Right lung (tissue), 5 donors: ENCODE results near the gene PLA2G4B. TPM values are rescaled to one million over a fixed set of nuclear protein-coding genes. Genes with fewer than 3 reads are reported as not detected.

Experiments used
- DNase-seq, 2 donors: peaks; one replicate each; pipeline ENCODE4 v3.0.0-alpha.2; 2013
- polyA plus RNA-seq, 5 donors: library from polyadenylated mRNA; unstranded; fragments of 120-200 nt; gene quantifications; one replicate each; pipeline versions ENCODE4 v1.2.1 to v1.2.3, GENCODE V29; 2013; ENCODE audit warnings: inconsistent platforms in 1 of 5, low replicate concordance in 1 of 5; ENCODE audit not compliant: insufficient read length in 5 of 5, insufficient read depth in 1 of 5

PLA2G4B gene
- polyA plus RNA-seq, 5 donors: 9.7 to 19.2 (median 12.7) TPM

DNA sequence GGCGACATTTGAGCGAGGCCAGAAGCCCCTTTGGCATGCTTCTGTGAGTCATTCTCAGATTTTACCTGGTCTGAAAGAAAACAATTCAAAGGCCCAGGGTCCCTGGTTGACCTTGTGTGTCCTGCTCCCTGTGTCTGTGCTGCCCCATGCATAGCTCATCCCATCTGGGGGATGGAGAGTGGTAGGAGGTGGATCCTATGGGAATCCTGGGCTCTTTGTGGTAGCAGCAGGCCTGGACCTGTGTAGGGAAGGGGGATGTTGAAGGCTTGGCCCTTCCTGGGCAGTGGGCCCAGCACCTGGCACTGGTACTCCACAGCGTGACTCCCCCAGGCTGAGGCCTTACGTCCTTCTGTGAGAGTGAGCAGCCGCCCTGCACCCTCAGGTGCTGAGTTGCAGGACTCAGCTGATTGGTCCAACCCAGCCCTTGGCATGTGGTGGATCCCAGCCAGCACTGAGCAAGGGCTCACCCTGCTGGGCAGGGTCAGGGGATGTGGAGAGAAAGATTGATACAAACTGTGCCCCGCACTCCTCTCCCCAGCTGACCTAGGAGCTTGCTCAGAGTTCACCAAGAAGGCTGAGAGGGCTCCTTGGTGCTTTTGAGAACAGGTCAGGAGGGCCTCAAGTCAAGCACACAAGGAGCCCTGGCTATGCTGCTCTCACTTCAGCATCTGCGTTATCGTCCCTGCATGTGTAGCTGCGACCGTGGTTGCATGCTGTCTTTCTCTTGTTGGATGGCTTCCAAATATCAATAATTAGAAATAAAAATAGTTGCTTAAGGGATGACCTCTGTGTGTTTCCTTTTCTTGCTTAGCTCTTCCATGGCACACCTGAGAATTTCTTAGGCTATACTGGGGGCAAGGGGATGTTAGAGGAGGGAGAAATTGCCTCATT, 32.1 kb upstream of the PLA2G4B start:
- no peak for DNase-seq

DNA sequence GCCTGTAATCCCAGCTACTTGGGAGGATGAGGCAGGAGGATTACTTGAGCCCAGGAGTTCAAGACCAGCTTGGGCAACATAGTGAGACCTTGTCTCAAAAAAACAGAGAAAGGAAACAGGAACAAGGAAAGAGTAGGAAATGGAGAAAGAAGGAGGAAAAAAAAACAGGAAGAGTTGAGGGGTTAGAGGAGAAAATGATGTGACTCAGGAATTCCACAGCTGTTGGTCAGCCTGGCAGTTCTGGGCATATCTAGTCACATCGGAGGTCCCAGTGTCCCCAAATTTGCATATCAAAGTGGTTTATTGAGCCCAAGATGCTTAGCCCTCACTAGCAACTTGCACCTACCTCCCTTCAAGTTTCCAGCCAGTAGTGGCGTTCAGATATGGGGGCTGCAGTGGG, 29.5 kb upstream of the PLA2G4B start:
- no peak for DNase-seq

DNA sequence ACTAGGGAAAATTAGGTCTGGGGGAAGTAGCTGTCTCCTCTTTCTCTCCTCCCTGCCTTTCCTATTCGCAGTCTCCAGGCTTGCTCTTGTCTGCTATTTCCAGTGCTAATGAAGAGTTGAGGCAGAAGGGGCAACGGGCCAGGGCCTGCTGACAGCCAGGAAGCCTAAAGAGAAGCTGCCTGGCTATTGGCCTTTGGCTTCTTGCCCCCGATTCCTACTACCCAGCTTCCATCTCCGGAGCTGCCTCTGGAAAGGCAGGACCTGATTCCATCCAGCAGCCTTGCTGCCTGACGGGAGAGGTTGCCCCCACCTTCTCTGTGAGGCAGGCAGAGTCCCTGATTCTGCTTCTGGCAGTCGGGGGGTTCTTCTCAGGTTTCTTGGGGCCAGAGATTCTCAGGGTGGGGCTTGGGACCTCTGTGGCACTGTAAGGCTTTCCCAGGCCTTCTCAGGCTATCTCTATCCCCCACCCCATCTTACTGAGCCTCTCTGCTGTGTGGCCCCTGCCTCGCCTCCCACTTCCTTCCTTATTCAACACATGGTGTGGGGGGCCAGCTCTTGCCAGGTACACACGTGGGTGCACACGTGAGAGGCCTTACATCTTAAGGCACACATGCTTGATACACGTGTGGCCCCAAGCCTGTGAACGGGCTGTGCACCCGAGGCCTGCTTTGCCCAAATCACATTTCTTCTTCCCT, 29.0 kb upstream of the PLA2G4B start:
- no peak for DNase-seq

DNA sequence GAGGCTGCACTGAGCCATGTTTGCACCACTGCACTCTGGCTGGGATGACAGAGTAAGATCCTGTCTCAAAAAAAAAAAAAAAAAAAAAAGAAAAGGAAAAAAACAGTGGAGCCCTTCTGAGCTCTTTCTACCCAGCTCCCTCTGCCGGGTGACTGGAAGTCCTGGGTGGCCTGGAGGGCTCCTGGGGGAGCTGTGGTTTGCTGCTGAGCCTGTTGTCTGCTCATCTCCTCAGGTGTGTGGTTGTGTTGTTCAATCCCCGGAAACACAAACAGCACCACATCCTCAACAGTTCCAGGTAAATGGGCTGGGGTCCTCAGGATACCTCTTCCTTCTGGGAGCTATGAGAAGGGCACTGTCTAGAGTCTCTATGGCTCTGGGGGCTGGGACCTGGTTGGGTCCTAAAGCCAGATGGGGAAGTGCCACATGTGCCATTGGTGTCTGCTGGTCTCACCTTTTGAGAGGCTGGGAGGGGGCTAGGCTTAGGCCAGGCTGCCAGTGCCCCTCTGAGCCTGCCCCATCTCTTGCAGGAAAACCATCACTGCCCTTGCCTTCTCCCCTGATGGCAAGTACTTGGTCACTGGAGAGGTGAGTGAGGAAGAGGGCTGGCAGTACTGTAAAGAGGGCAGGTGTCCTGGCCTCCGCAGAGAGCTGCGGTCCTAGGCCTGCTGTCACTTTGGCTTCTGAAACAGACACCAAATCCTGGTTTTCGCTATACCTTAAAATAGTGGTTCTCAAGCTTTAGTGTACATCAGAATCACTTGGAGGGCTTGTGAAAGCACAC, 27.8 kb upstream of the PLA2G4B start:
- no peak for DNase-seq

GRCh38 chr15:41811432-41812195, 27.0 kb upstream of the PLA2G4B start:
- peak; percentile 61 to 82 for DNase-seq

- DNase-seq: no peak
Observed at GRCh38 chr15:41812820-41813375, 25.7 kb upstream of the PLA2G4B start.

DNA sequence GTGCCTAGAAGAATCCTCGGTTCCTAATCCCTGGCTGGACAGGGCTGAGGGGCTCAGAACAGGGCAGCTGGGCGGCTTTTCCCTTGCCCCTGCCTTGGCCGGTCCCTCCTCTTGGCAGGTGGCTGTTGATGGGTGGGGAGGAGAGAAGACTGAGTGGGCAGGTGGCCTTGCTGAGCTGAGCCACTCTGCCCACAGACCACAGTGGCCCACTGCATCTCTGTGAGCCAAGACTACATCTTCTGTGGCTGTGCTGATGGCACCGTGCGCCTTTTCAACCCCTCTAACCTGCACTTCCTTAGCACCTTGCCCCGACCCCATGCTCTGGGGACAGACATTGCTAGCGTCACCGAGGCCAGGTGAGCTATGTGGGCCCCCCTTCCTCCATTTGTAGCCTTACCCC, 25.2 kb upstream of the PLA2G4B start:
- DNase-seq: no peak

DNA sequence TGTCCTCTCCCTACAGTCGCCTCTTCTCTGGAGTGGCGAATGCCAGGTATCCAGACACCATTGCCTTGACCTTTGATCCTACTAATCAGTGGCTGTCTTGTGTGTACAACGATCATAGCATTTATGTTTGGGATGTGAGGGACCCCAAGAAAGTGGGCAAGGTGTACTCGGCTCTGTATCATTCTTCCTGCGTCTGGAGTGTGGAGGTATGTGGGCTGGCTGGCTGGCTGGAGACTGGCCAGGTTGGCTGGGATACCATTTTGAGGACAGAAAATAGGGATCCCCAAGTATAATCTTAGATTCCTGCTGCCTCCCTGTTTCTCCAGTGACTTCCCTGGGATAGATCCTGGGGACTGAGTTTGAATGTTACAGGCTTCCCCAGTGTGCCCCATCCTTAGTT, 24.1 kb upstream of the PLA2G4B start:
- no peak for DNase-seq

- DNase-seq: no peak
Observed at GRCh38 chr15:41816788-41817187, 21.9 kb upstream of the PLA2G4B start.

DNA sequence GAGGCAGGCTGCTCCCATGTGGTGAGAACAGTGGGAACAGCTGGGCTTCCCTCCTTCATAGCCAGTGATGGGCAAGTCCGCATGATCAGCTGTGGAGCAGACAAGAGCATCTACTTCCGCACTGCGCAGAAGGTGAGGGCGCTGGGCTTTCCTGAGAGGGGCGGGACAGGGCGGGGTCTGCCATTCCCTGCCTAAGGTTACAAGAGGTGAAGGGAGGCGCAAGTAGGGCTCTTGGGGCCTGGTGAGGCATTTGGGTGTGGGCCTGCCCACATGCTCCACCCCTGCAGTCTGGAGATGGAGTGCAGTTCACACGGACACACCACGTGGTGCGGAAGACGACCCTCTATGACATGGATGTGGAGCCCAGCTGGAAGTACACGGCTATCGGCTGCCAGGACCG, 21.3 kb upstream of the PLA2G4B start:
- DNase-seq: no peak

DNA sequence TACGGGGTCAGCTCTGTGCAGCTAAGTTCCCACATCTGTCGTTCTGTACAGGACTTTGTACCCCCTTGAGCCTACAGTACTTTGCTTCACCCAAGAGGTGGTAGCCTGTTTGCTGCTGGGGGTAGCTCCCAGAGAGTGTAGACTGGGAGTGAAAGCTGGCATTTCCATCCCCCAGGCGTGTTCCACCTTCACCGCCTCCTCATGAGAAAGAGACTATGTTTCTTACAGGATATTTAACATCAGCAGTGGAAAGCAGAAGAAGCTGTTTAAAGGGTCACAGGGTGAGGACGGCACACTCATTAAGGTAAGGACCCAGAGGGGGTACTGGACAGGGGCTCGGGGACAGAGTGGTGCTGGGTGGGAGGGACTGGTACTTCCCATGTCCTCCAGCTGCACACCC, 20.9 kb upstream of the PLA2G4B start:
- no peak for DNase-seq

DNA sequence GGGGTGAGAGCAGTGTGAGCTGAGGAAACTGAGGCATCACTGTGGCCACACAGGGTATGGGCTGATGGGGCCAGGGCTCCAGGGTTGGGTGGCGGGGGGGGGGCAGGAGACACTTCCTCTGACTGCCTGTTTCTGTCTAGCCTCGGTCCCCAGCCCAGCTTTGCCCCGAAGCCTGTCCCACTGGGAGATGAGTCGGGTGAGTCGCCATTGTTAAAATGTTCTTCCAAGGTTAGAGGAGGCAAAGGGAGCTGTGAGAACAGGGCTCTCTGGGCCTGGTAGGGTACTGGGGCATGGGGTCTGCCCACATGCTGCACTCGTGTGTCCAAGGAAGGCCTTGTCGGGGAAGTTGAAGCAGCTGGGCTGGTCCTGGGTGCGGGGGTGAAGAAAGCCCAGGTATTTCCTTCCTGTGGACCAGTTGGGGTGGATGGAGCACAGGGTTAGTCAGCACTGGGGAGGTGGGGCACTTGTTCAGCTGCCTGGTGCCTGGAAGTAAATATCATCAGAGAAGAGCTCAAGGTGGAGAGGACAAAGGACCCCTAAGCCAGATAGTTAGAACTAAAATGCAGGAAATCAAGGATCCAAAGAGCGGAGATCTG, 19.1 kb upstream of the PLA2G4B start:
- no peak for DNase-seq

GRCh38 chr15:41820791-41821423, 17.7 kb upstream of the PLA2G4B start:
- DNase-seq: no peak

- no peak for DNase-seq
Observed at GRCh38 chr15:41821831-41822230, 16.8 kb upstream of the PLA2G4B start.

- DNase-seq: no peak
Observed at GRCh38 chr15:41822471-41822870, 16.2 kb upstream of the PLA2G4B start.

GRCh38 chr15:41822957-41823356, 15.7 kb upstream of the PLA2G4B start:
- DNase-seq: no peak

DNA sequence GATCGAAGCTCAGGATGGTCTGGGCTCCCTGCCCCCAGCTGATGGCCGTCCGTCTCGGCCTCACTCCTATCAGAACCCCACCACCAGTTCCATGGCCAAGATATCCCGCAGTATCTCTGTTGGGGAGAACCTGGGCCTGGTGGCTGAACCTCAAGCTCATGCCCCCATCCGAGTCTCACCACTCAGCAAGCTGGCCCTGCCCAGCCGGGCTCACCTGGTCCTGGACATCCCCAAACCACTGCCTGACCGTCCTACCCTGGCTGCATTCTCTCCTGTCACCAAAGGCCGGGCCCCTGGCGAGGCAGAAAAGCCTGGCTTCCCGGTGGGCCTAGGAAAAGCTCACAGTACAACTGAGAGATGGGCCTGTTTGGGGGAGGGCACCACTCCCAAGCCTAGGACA, 15.1 kb upstream of the PLA2G4B start:
- no peak for DNase-seq

DNA sequence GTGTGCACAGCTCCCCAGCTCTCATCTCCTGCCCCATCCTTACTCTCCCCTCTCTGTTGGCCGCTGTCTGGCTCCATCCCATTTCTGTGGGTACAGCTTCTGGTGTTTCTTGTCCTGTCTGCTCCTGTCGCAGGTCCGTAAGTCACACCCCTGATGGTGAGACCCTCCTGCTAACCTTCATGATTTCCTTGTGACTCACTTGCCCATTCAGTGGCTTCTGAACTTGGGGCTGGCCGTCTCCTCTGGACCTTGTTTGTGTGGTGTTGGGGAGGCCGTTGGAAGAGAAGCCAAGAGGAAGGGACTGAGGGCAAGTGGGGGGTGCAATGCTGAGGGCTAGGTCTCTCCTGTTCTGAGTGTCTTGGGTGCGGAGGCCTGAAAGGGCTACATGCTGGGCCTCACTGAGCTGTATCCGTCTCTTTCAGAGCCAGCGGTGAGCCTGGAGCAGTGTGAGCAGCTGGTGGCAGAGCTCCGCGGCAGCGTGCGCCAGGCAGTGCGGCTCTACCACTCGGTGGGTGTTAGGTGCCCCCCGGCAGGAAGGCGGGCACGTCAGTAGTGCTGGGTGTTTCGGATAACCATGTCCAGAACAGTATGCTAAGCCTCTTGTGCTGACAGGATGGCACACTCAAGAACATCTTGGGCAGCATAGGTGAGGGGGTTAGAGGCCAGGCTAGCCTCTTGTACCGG, 14.4 kb upstream of the PLA2G4B start:
- DNase-seq: no peak

GRCh38 chr15:41825145-41825544, 13.5 kb upstream of the PLA2G4B start:
- no peak for DNase-seq
